Measurements from ENCODE around the gene THAP8. TPM values are rescaled to one million over a fixed set of nuclear protein-coding genes. Genes with fewer than 3 reads are reported as not detected.

The THAP8 gene
- total and polyA plus RNA-seq, 2 of the 4 experiments (the other 2 are of a cell fraction), result 1.8 to 5.9 TPM

DNA sequence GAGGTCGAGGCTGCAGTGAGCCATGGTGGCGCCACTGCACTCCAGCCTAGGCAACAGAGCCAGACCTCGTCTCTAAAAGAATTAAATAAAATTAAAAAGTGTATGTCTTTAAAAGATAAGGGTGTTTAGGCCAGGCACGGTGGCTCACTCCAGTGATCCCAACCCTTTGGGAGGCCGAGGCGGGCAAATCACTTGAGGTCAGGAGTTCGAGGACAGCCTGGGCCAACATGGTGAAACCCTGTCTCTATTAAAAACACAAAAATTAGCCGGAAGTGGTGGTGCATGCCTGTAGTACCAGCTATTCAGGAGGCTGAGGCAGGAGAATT, 66.6 kb downstream of the THAP8 start:
- Histone ChIP-seq H3K4me3 (ENCODE audit: insufficient read depth, low read depth, low read length) (no peak overlapping the region), H3K23ac (ENCODE audit: low read depth, low read length) (no peak overlapping the region), H4K8ac (ENCODE audit: low read depth in 2 of 2, low read length in 2 of 2) (no peak overlapping the region), H2AK5ac (ENCODE audit: low read depth, low read length) (no peak overlapping the region), H4K5ac (ENCODE audit: low read depth, low read length) (no peak overlapping the region), H3K79me1 (ENCODE audit: low read depth in 1 of 2, low read length in 2 of 2) (no peaks in the 10 kb centered on the region), H3K9me1 (ENCODE audit: insufficient read depth, low read length) (no peaks in the 10 kb centered on the region), H3K4ac (ENCODE audit: low read depth, low read length) (no peak overlapping the region), H3K18ac (ENCODE audit: low read depth, low read length) (no peak overlapping the region), H4K20me1 (ENCODE audit: insufficient read depth, low read length) (no peaks in the 10 kb centered on the region; the same call in 1 of the 2 replicates), H2BK15ac (ENCODE audit: low read depth, low read length) (no peak overlapping the region), H2AK9ac (replicated peaks; ENCODE audit: low read depth, low read length, poor library complexity) (no peak overlapping the region), H3K9me3 (ENCODE audit: control insufficient read depth, insufficient read depth, low read length) (peaks cover 5% of the 10 kb centered on the region), H3K36me3 (ENCODE audit: control insufficient read depth, insufficient read depth, low read length) (no peaks in the 10 kb centered on the region), H3K4me1 (ENCODE audit: control insufficient read depth, insufficient read depth, low read length) (no peaks in the 10 kb centered on the region), H4K91ac (ENCODE audit: insufficient read depth, low read depth, low read length) (no peak overlapping the region), H3K27me3 (ENCODE audit: control insufficient read depth, insufficient read depth, low read length) (peaks cover 27% of the 10 kb centered on the region), H2AFZ (replicated peaks; ENCODE audit: low read length, poor library complexity) (no peak overlapping the region), H3K56ac (ENCODE audit: extremely low read depth, insufficient read depth, low read length) (no peak overlapping the region), H2BK5ac (ENCODE audit: low read depth, low read length, poor library complexity, severe bottlenecking) (no peak overlapping the region), H2BK120ac (ENCODE audit: low read depth, low read length) (no peak overlapping the region), H3K14ac (replicated peaks; ENCODE audit: low read depth, low read length) (no peak overlapping the region), H3K9ac (ENCODE audit: low read depth, low read length) (no peak overlapping the region), H3K27ac (ENCODE audit: insufficient read depth, low read length) (no peak overlapping the region), H3K4me2 (ENCODE audit: low read depth, low read length) (no peak overlapping the region), H2BK20ac (ENCODE audit: low read depth, low read length) (no peak overlapping the region)
- dilution Hi-C loops (cut with HindIII; ENCODE audit: low sequenced_read_pairs, unreplicated experiment), result no loop called here
- in situ Hi-C loops (cut with MboI; ENCODE audit: low sequenced_read_pairs), result no loop called here
- ATAC-seq (ENCODE audit: low read depth), result no peak; the same call in 1 of the 2 replicates
- intact Hi-C loops (cut with micrococcal nuclease), result no loop called here
- POLR2A ChIA-PET (ENCODE audit: unreplicated experiment), result no interaction called here
- CTCF ChIA-PET, result no interaction called here
- no peak for TF ChIP-seq BHLHE40 (IDR thresholded peaks at IDR 0.05; ENCODE audit: low read depth, low read length)
- TF ChIP-seq POLR2A (IDR thresholded peaks at IDR 0.05; ENCODE audit: low read depth, low read length), result no peak
- TF ChIP-seq MAZ (IDR thresholded peaks at IDR 0.05; ENCODE audit: borderline replicate concordance, low read depth, low read length), result no peak
- TF ChIP-seq RCOR1 (IDR thresholded peaks at IDR 0.05; ENCODE audit: insufficient replicate concordance, low read length), result no peak
- no TSS peak for BruUV-seq (replicated peaks)
- WGBS, 2 experiments (ENCODE audit: extremely low coverage in 2 of 2, insufficient read length in 1 of 2), result 20% methylated on average over 1 of the region's 8 CpGs; no CpG with 5 or more reads in 1 of the 2 experiments
- no peak for DNase-seq
